Endothelial cell of umbilical vein (primary cell): ENCODE data around the gene CTDSP1. TPM values are rescaled to one million over a fixed set of nuclear protein-coding genes. Genes with fewer than 3 reads are reported as not detected.

Experiments
- BruUV-seq: library from RNA; stranded (reverse); fragments of 400-500 nt; replicated peaks from 2 replicates; lab custom pipeline; 2021; lab: Mats Ljungman, UMichigan
- CTCF ChIA-PET: fragments of 300-600, 350-600 bp; sonication (Branson Sonifier 250); formaldehyde crosslinking; loops from one replicate; lab custom pipeline; 2021; ENCODE audit warnings: antibody characterized with exemption, inconsistent platforms; lab: Charles Lee
- POLR2A ChIA-PET: fragments of 300-600, 350-600 bp; sonication (Branson Sonifier 250); formaldehyde crosslinking; loops from one replicate; lab custom pipeline; 2021; ENCODE audit warnings: antibody characterized with exemption, inconsistent platforms; lab: Charles Lee
- DNase-seq: peaks from one replicate; pipeline ENCODE4 v3.0.0-alpha.2; 2011; ENCODE audit warnings: low read depth, low spot score
- FAIRE-seq: peaks from 2 replicates; lab custom pipeline; 2011; peaks lifted over from hg19 to GRCh38; lab: Jason Lieb, UNC
- H2AFZ ChIP-seq: 2 replicates; pipeline ENCODE4 v1.6.0; 2012; ENCODE audit warnings: low read depth, low read length, control low read depth, inconsistent platforms
- H3K27ac ChIP-seq: 2 replicates; pipeline ENCODE4 v1.5.1; 2011; ENCODE audit warnings: low read depth, mild to moderate bottlenecking, control low read depth, low read length, moderate library complexity; ENCODE audit not compliant: insufficient read depth
- H3K27me3 ChIP-seq, 2 experiments: 2 replicates each; pipeline versions ENCODE4 v1.6.0 to v1.6.1; 2011; ENCODE audit warnings: low read length in 2 of 2, mixed read lengths in 1 of 2; ENCODE audit not compliant: control insufficient read depth in 2 of 2, insufficient read depth in 2 of 2
- H3K36me3 ChIP-seq, 2 experiments: 2 replicates in 1 of 2; 3 replicates in 1 of 2; pipeline ENCODE4 v1.5.1; 2011; ENCODE audit warnings: low read length in 2 of 2, mild to moderate bottlenecking in 1 of 2, moderate library complexity in 1 of 2; ENCODE audit not compliant: control insufficient read depth in 2 of 2, insufficient read depth in 2 of 2; ENCODE audit errors: extremely low read depth in 1 of 2
- H3K4me1 ChIP-seq: 3 replicates; pipeline ENCODE4 v1.5.1; 2011; ENCODE audit warnings: mild to moderate bottlenecking, low read length; ENCODE audit not compliant: control insufficient read depth, insufficient read depth; ENCODE audit errors: extremely low read depth
- H3K4me2 ChIP-seq: 2 replicates; pipeline ENCODE4 v1.6.1; 2011; ENCODE audit warnings: low read length, control low read depth, mixed read lengths; ENCODE audit not compliant: insufficient read depth
- H3K4me3 ChIP-seq, 3 experiments: fragments of 200-600 bp in 1 of 3; sonication (generic), shearing (Covaris generic) in 1 of 3; replicated peaks in 1 of 3; 2 replicates each; pipeline ENCODE4 v1.5.1; 2011 to 2016; ENCODE audit warnings: control low read depth in 3 of 3, low read length in 3 of 3, mild to moderate bottlenecking in 2 of 3, inconsistent platforms in 1 of 3, low read depth in 1 of 3, moderate library complexity in 1 of 3; ENCODE audit not compliant: insufficient read depth in 1 of 3
- H3K79me2 ChIP-seq: 2 replicates; pipeline ENCODE4 v1.6.0; 2012; ENCODE audit warnings: low read length, inconsistent platforms; ENCODE audit not compliant: control insufficient read depth, insufficient read depth
- H3K9ac ChIP-seq: replicated peaks from 2 replicates; pipeline ENCODE3; 2011; ENCODE audit warnings: low read length, control low read depth; ENCODE audit not compliant: insufficient read depth; ENCODE audit errors: extremely low read depth
- H3K9me1 ChIP-seq: replicated peaks from 3 replicates; pipeline ENCODE4 v1.6.0; 2011; ENCODE audit warnings: mild to moderate bottlenecking, low read length; ENCODE audit not compliant: control insufficient read depth, insufficient read depth; ENCODE audit errors: extremely low read depth
- H3K9me3 ChIP-seq: replicated peaks from 2 replicates; pipeline ENCODE4 v1.5.1; 2012; ENCODE audit warnings: low read length, inconsistent platforms; ENCODE audit not compliant: control insufficient read depth, insufficient read depth
- H4K20me1 ChIP-seq: replicated peaks from 2 replicates; pipeline ENCODE3; 2011; ENCODE audit warnings: mild to moderate bottlenecking, low read length; ENCODE audit not compliant: control insufficient read depth, insufficient read depth; ENCODE audit errors: extremely low read depth
- CTCF ChIP-seq, 2 donors: IDR thresholded peaks; 1 replicate in 1 of 2; 2 replicates in 1 of 2; pipeline ENCODE4 v1.5.1; 2011; ENCODE audit warnings: low read length in 2 of 2, mild to moderate bottlenecking in 2 of 2, moderate library complexity in 2 of 2, control low read depth in 1 of 2, inconsistent platforms in 1 of 2, low read depth in 1 of 2; ENCODE audit not compliant: insufficient read depth in 1 of 2; ENCODE audit errors: extremely low read depth in 1 of 2
- EZH2 ChIP-seq: IDR thresholded peaks from 2 replicates; pipeline ENCODE4 v1.6.1; 2012; ENCODE audit warnings: borderline replicate concordance, low read depth, mild to moderate bottlenecking, moderate library complexity, low read length, inconsistent platforms; ENCODE audit not compliant: severe bottlenecking
- FOS ChIP-seq: IDR thresholded peaks from 2 replicates; pipeline ENCODE4 v1.6.1; 2011; ENCODE audit warnings: mild to moderate bottlenecking, low read length, moderate library complexity, borderline replicate concordance; ENCODE audit not compliant: insufficient read depth
- GATA2 ChIP-seq: IDR thresholded peaks from 2 replicates; pipeline ENCODE4 v1.7.0; 2011; ENCODE audit warnings: low read depth, mild to moderate bottlenecking, moderate library complexity, mixed read lengths, low read length; ENCODE audit not compliant: insufficient read length, insufficient read depth
- JUN ChIP-seq: IDR thresholded peaks from 2 replicates; pipeline ENCODE4 v1.6.1; 2011; ENCODE audit warnings: borderline replicate concordance, low read depth; ENCODE audit not compliant: insufficient read length, insufficient read depth
- MYC ChIP-seq: IDR thresholded peaks from one replicate; pipeline ENCODE4 v1.6.1; 2011; ENCODE audit warnings: mild to moderate bottlenecking, low read depth, low read length
- POLR2A ChIP-seq: IDR thresholded peaks from 2 replicates; pipeline ENCODE4 v1.6.1; 2012; ENCODE audit warnings: low read depth, mild to moderate bottlenecking, control low read depth, low read length
- POLR2AphosphoS5 ChIP-seq: IDR thresholded peaks from 2 replicates; pipeline ENCODE4 v1.6.1; 2012; ENCODE audit warnings: low read depth, mild to moderate bottlenecking, control low read depth, low read length, moderate library complexity; ENCODE audit not compliant: insufficient read depth
- dilution Hi-C: fragments of 300-500 bp; cut with MboI; formaldehyde crosslinking; loops from one replicate; pipeline ENCODE4 v1.15.0; 2019; ENCODE audit warnings: low sequenced_read_pairs; ENCODE audit not compliant: extremely low pct_ligation_motif_present
- intact Hi-C: fragments of 100-400 bp; cut with micrococcal nuclease; formaldehyde crosslinking; loops from one replicate; pipeline ENCODE4 v1.10.0; 2022
- polyA plus RNA-seq, 4 experiments: library from polyadenylated mRNA; depleted of rRNA in 3 of 4; stranded (reverse) in 3 of 4; unstranded in 1 of 4; fragments of >200 nt; gene quantifications; 2 replicates each; pipeline versions ENCODE4 v1.2.1 to v1.2.3, GENCODE V29; 2011 to 2012; ENCODE audit warnings: missing spikeins in 1 of 4
- total RNA-seq: library from RNA; stranded (reverse); gene quantifications from 2 replicates; pipeline ENCODE4 v1.2.3, GENCODE V29; 2021
- TF ChIP-seq, protein P1 (sequence below): IDR thresholded peaks from 2 replicates; pipeline ENCODE4 v1.6.1; 2011; ENCODE audit not compliant: insufficient read depth, insufficient read length

CTDSP1 gene
- total and polyA plus RNA-seq, 2 donors (not counting 3 experiments of a cell fraction or from before 2014, with no cell fraction given) = 86.1 to 112 TPM

DNA sequence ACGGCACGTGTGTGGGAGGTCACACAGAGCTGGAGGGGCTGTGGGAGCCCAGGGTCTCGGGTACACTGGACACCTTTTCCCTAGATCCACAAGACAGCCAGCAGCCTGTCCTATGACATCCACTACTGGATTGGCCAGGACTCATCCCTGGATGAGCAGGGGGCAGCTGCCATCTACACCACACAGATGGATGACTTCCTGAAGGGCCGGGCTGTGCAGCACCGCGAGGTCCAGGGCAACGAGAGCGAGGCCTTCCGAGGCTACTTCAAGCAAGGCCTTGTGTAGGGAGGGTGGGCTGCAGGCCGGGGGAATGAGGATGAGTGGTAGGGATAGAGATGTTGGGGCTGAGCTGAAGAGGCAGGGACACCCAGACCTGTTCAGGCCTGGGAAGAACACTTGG, 25.9 kb downstream of the CTDSP1 start:
- Histone ChIP-seq H3K9ac (no peak overlapping the region), H3K27ac (no peak overlapping the region), H4K20me1 (no peaks in the 10 kb centered on the region), H3K4me1 (no peaks in the 10 kb centered on the region), H2AFZ (no peak overlapping the region), H3K4me3 (no peak overlapping the region), H3K4me2 (no peak overlapping the region), H3K79me2 (no peaks in the 10 kb centered on the region), H3K9me3 (no peaks in the 10 kb centered on the region), H3K36me3 (no peaks in the 10 kb centered on the region), H3K27me3 (no peaks in the 10 kb centered on the region), H3K9me1 (no peaks in the 10 kb centered on the region)
- intact Hi-C loops (no loop called here), dilution Hi-C loops (no loop called here)
- DNase-seq (no peak), FAIRE-seq (no peak)
- ChIA-PET CTCF (interaction anchor here (0.9 to 2.2 kb wide), 3 partner anchors 19 to 105 kb away, joined by 3 to 5 read pairs (median 3); no protein-coding TSS in a partner anchor), POLR2A (no interaction called here)
- BruUV-seq = no TSS peak
- TF ChIP-seq CTCF (IDR thresholded peaks at IDR 0.05; ENCODE audit: extremely low read depth in 1 of 2, insufficient read depth in 1 of 2, low read depth in 1 of 2, low read length in 2 of 2) (no peak), POLR2AphosphoS5 (no peak), JUN (no peak), GATA2 (no peak), POLR2A (no peak), MYC (no peak), EZH2 (no peak), FOS (no peak)
- TF ChIP-seq, protein P1, sequence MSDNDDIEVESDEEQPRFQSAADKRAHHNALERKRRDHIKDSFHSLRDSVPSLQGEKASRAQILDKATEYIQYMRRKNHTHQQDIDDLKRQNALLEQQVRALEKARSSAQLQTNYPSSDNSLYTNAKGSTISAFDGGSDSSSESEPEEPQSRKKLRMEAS = no peak
